B cell (primary cell): ENCODE results near the gene SEMA3A. TPM values are rescaled to one million over a fixed set of nuclear protein-coding genes. Genes with fewer than 3 reads are reported as not detected.
"Not testable (repeated sequence)": the region's sequence is repeated elsewhere in the genome, so short reads cannot be mapped to it uniquely, and the experiment has no call there.

Source experiments
- ATAC-seq: fragments of 200-7000 bp; cut with Tn5 transposase; one replicate; pipeline ENCODE4 v1.10.0; 2021; ENCODE audit warnings: low read depth, mild to moderate bottlenecking, moderate number of reproducible peaks, moderate library complexity
- CTCF ChIA-PET: fragments of 350-600 bp; sonication (Branson Sonifier 250); formaldehyde crosslinking; loops from one replicate; lab custom pipeline; 2021; ENCODE audit warnings: antibody characterized with exemption, inconsistent platforms; lab: Charles Lee
- POLR2A ChIA-PET: fragments of 350-600 bp; sonication (Branson Sonifier 250); formaldehyde crosslinking; loops from one replicate; lab custom pipeline; 2021; ENCODE audit warnings: antibody characterized with exemption; lab: Charles Lee
- DNase-seq: peaks from one replicate; pipeline ENCODE4 v3.0.0; 2013
- H2AFZ ChIP-seq: 2 replicates; pipeline ENCODE4 v1.6.1; 2012; ENCODE audit warnings: mild to moderate bottlenecking, low read depth, low read length; ENCODE audit not compliant: insufficient read depth, poor library complexity, severe bottlenecking
- H3K27ac ChIP-seq, 2 donors: 1 replicate in 1 of 2; 2 replicates in 1 of 2; pipeline ENCODE4 v1.5.1; 2012 to 2013; ENCODE audit warnings: low read length in 2 of 2, mild to moderate bottlenecking in 2 of 2, moderate library complexity in 1 of 2
- H3K27me3 ChIP-seq, 4 experiments: fragments of 200-600 bp in 1 of 4; sonication (generic) in 1 of 4; replicated peaks in 1 of 4; 1 replicate in 2 of 4; 2 replicates in 2 of 4; pipeline versions ENCODE4 v1.6.1 to v1.7.0; 2013 to 2016; ENCODE audit warnings: low read length in 3 of 4, mild to moderate bottlenecking in 2 of 4, mixed read lengths in 1 of 4, moderate library complexity in 1 of 4; ENCODE audit not compliant: insufficient read depth in 4 of 4, control insufficient read depth in 3 of 4; ENCODE audit errors: control extremely low read depth in 1 of 4
- H3K36me3 ChIP-seq, 2 experiments: replicated peaks in 1 of 2; 1 replicate in 1 of 2; 2 replicates in 1 of 2; pipeline versions ENCODE4 v1.6.1 to v1.7.1; 2013; ENCODE audit warnings: low read length in 1 of 2; ENCODE audit not compliant: insufficient read depth in 2 of 2, control insufficient read depth in 1 of 2; ENCODE audit errors: control extremely low read depth in 1 of 2, extremely low read depth in 1 of 2
- H3K4me1 ChIP-seq, 2 donors: fragments of 200-600 bp in 1 of 2; sonication (generic) in 1 of 2; 1 replicate in 1 of 2; 2 replicates in 1 of 2; pipeline versions ENCODE4 v1.5.1 to v1.6.1; 2013 to 2017; ENCODE audit warnings: low read length in 2 of 2; ENCODE audit not compliant: control insufficient read depth in 2 of 2, insufficient read depth in 2 of 2
- H3K4me2 ChIP-seq: replicated peaks from 2 replicates; pipeline ENCODE3; 2012; ENCODE audit warnings: mild to moderate bottlenecking, low read depth, low read length; ENCODE audit not compliant: poor library complexity, severe bottlenecking
- H3K4me3 ChIP-seq, 5 experiments: fragments of 200-600 bp in 1 of 5; sonication (generic) in 1 of 5; 1 replicate in 3 of 5; 2 replicates in 2 of 5; pipeline versions ENCODE4 v1.5.1 to v1.7.0; 2011 to 2016; ENCODE audit warnings: low read length in 4 of 5, mild to moderate bottlenecking in 4 of 5, low read depth in 2 of 5, control low read depth in 1 of 5, moderate library complexity in 1 of 5; ENCODE audit not compliant: insufficient read depth in 1 of 5; ENCODE audit errors: control extremely low read depth in 1 of 5, extremely low read depth in 1 of 5
- H3K79me2 ChIP-seq: fragments of 200-600 bp; sonication (generic); one replicate; pipeline ENCODE4 v1.6.0; 2016; ENCODE audit warnings: low read length; ENCODE audit not compliant: control insufficient read depth, insufficient read depth
- H3K9ac ChIP-seq: fragments of 200-600 bp; sonication (generic); 2 replicates; pipeline ENCODE4 v1.6.1; 2017; ENCODE audit warnings: mild to moderate bottlenecking, low read length, moderate library complexity
- H3K9me3 ChIP-seq, 3 donors: one replicate each; pipeline versions ENCODE4 v1.6.1 to v1.7.1; 2013; ENCODE audit warnings: low read length in 2 of 3; ENCODE audit not compliant: control insufficient read depth in 2 of 3, insufficient read depth in 1 of 3; ENCODE audit errors: control extremely low read depth in 1 of 3
- H4K20me1 ChIP-seq: 2 replicates; pipeline ENCODE4 v1.6.0; 2012; ENCODE audit warnings: mild to moderate bottlenecking, low read length; ENCODE audit not compliant: insufficient read depth, control insufficient read depth, poor library complexity, severe bottlenecking
- H3K27ac Mint-ChIP-seq: one replicate; pipeline ENCODE4 v1.8.0; 2021; ENCODE audit warnings: mixed read lengths
- H3K27me3 Mint-ChIP-seq: one replicate; pipeline ENCODE4 v1.8.0; 2021; ENCODE audit warnings: mixed read lengths
- H3K4me1 Mint-ChIP-seq: one replicate; pipeline ENCODE4 v1.8.0; 2021; ENCODE audit warnings: mixed read lengths
- H3K4me3 Mint-ChIP-seq: one replicate; pipeline ENCODE4 v1.8.0; 2021; ENCODE audit warnings: mixed read lengths
- H3K9me3 Mint-ChIP-seq: one replicate; pipeline ENCODE4 v1.8.0; 2022; ENCODE audit warnings: mixed read lengths; ENCODE audit not compliant: insufficient read depth
- CTCF ChIP-seq: fragments of 200-600 bp; IDR thresholded peaks from one replicate; pipeline ENCODE4 v1.8.0; 2022; ENCODE audit warnings: antibody characterized with exemption, mild to moderate bottlenecking
- EZH2 ChIP-seq: IDR thresholded peaks from 2 replicates; pipeline ENCODE4 v1.6.1; 2012; ENCODE audit warnings: borderline replicate concordance, low read depth, mild to moderate bottlenecking, moderate library complexity, low read length; ENCODE audit not compliant: insufficient read depth, poor library complexity, severe bottlenecking
- WGBS: methylation state at CpG from one replicate; pipeline ENCODE4 v1.1.5; 2013; ENCODE audit warnings: missing lambda C conversion rate; ENCODE audit not compliant: insufficient coverage; 5-methylcytosine and 5-hydroxymethylcytosine counted together
- intact Hi-C: fragments of 100-400 bp; cut with micrococcal nuclease; formaldehyde crosslinking; loops from one replicate; pipeline ENCODE4 v1.10.0; 2022
- polyA plus RNA-seq: library from polyadenylated mRNA; depleted of rRNA; stranded (reverse); fragments of >200 nt; gene quantifications from 2 replicates; pipeline ENCODE4 v1.2.3, GENCODE V29; 2012
- total RNA-seq, 2 donors: library from RNA; stranded (reverse); fragments of 120-200 nt in 1 of 2; gene quantifications; 1 replicate in 1 of 2; 2 replicates in 1 of 2; pipeline versions ENCODE4 v1.2.3 to v1.2.4, GENCODE V29; 2013 to 2022

Gene SEMA3A
- total and polyA plus RNA-seq, 2 donors (not counting 1 experiment from before 2014, with no cell fraction given): not detected

DNA sequence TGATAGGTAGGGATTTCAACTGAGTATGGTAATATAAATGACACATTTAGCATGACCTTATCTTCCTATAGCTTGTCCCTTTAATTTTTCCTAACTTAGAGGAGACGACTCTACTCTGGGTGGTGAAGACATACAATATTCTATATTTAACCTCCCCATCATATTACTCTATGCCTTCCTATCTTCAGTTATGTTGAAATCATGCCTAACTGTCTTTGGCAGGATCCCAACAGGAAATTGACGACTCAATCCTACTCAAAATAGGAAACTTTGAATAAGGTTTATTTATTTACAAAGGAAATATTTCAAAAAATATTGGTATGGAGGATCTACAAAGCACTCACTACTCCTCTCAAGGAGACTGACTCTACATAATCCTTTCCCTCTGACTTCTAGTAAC is 24.1 kb upstream of the SEMA3A start:
- H3K9me3 Mint-ChIP-seq: no peaks in the 10 kb centered on the region
- H3K27ac Mint-ChIP-seq: no peak overlapping the region
- Histone ChIP-seq H3K4me3 (no peak overlapping the region), H3K9me3 (no peaks in the 10 kb centered on the region), H3K79me2 (no peaks in the 10 kb centered on the region), H2AFZ (no peak overlapping the region), H3K27me3 (no peaks in the 10 kb centered on the region), H3K9ac (no peak overlapping the region), H3K4me1 (no peaks in the 10 kb centered on the region), H3K36me3 (no peaks in the 10 kb centered on the region), H3K4me2 (no peak overlapping the region), H4K20me1 (no peaks in the 10 kb centered on the region), H3K27ac (no peak overlapping the region)
- intact Hi-C loops: no loop called here
- WGBS: no CpG with 5 or more reads among the region's 2 CpGs
- CTCF ChIA-PET: no interaction called here
- POLR2A ChIA-PET: no interaction called here
- ATAC-seq (no peak), DNase-seq (no peak)
- no peak for TF ChIP-seq CTCF
- TF ChIP-seq EZH2: no peak
- no peaks in the 10 kb centered on the region for H3K4me1 Mint-ChIP-seq
- H3K27me3 Mint-ChIP-seq: no peaks in the 10 kb centered on the region
- no peak overlapping the region for H3K4me3 Mint-ChIP-seq

DNA sequence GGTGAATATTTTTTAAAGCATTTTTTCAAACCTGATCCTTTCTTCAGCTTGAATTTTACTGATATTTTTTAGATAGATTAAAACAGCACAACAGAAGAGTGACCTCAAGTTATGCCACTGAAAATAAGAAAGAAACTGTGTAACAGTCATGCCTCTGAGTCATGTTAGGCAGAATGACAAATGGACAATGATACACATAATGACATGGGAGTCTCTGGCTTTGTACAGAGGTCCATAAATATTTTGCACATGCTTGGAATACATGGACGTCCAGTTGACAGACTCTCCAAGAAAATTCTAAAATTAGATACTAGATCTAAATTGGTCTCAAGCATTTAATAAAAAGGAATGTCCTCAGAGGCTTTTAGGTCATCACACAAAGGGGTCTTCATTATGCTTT is 21.9 kb upstream of the SEMA3A start:
- no peaks in the 10 kb centered on the region for H3K79me2 ChIP-seq
- H3K4me1 Mint-ChIP-seq: no peaks in the 10 kb centered on the region
- H3K9me3 Mint-ChIP-seq: no peaks in the 10 kb centered on the region
- H3K27me3 ChIP-seq: no peaks in the 10 kb centered on the region
- H3K4me3 ChIP-seq: no peak overlapping the region
- no CpG with 5 or more reads among the region's 1 CpG for WGBS
- H3K36me3 ChIP-seq: no peaks in the 10 kb centered on the region
- H3K9ac ChIP-seq: no peak overlapping the region
- H3K4me1 ChIP-seq: no peaks in the 10 kb centered on the region
- H2AFZ ChIP-seq: no peak overlapping the region
- ChIA-PET CTCF (no interaction called here), POLR2A (no interaction called here)
- TF ChIP-seq CTCF: no peak
- TF ChIP-seq EZH2: no peak
- no peak overlapping the region for H3K27ac ChIP-seq
- H3K4me3 Mint-ChIP-seq: no peak overlapping the region
- H3K27ac Mint-ChIP-seq: no peak overlapping the region
- no peaks in the 10 kb centered on the region for H3K9me3 ChIP-seq
- DNase-seq: no peak
- intact Hi-C loops: no loop called here
- H3K27me3 Mint-ChIP-seq: no peaks in the 10 kb centered on the region
- no peaks in the 10 kb centered on the region for H4K20me1 ChIP-seq
- no peak overlapping the region for H3K4me2 ChIP-seq
- ATAC-seq: no peak

DNA sequence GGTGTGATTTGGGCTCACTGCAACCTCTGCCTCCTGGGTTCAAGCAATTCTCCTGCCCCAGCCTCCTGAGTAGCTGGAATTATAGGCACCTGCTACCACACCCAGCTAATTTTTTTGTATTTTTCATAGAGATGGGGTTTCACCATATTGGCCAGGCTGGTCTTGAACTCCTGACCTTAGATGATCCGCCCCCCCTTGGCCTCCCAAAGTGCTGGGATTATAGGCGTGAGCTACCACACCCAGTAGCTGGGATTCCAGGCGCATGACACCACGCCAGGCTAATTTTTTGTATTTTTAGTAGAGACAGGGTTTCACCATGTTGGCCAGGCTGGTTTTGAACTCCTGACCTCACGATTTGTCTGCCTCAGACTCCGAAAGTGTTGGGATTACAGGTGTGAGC is 20.2 kb upstream of the SEMA3A start:
- WGBS: 100% methylated on average over 1 of the region's 6 CpGs
- H3K27ac Mint-ChIP-seq, H2AFZ ChIP-seq, H3K4me1 ChIP-seq, DNase-seq, H4K20me1 ChIP-seq, H3K36me3 ChIP-seq, H3K4me1 Mint-ChIP-seq, H3K27me3 Mint-ChIP-seq, intact Hi-C loops, H3K9me3 ChIP-seq, POLR2A ChIA-PET, CTCF ChIA-PET, H3K79me2 ChIP-seq, H3K9me3 Mint-ChIP-seq, H3K4me3 Mint-ChIP-seq, H3K27ac ChIP-seq, ATAC-seq, H3K4me2 ChIP-seq, H3K4me3 ChIP-seq, H3K27me3 ChIP-seq, H3K9ac ChIP-seq: not testable (repeated sequence)
